Measurements from ENCODE around the gene SETDB1. TPM values are rescaled to one million over a fixed set of nuclear protein-coding genes. Genes with fewer than 3 reads are reported as not detected.

Gene SETDB1
- total RNA-seq, 4 donors from 2014 or later, result 21.8 to 63.2 (median 54.4) TPM

DNA sequence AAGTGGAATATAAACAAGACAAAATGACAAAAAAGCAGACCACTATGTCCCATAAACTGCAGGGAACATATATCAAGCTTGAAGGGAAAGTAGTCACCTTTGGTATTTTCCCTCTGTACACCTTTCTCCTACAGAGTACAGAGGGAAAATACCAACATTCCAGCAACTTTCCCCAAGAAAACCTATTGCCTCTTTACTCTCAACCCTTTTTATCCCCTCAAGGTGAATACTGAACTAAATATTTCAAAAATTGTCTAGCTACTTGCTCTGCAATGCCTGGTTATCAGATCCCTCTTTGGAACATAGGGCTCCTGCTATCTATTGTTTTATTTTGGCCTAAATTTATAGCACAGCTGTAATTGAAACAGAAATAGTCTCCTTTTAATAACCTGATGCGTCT is 23.4 kb upstream of the SETDB1 start:
- no peak for DNase-seq
- Histone ChIP-seq H3K27ac (no peak overlapping the region), H3K4me3 (no peak overlapping the region), H3K27me3 (no peaks in the 10 kb centered on the region), H3K4me1 (no peaks in the 10 kb centered on the region), H3K9me3 (no peaks in the 10 kb centered on the region), H3K36me3 (no peaks in the 10 kb centered on the region)
- intact Hi-C loops (cut with DNase I; ENCODE audit: low total_unique reads), result no loop called here
- no peak for TF ChIP-seq POLR2A (IDR thresholded peaks at IDR 0.05)
- TF ChIP-seq, protein P1, sequence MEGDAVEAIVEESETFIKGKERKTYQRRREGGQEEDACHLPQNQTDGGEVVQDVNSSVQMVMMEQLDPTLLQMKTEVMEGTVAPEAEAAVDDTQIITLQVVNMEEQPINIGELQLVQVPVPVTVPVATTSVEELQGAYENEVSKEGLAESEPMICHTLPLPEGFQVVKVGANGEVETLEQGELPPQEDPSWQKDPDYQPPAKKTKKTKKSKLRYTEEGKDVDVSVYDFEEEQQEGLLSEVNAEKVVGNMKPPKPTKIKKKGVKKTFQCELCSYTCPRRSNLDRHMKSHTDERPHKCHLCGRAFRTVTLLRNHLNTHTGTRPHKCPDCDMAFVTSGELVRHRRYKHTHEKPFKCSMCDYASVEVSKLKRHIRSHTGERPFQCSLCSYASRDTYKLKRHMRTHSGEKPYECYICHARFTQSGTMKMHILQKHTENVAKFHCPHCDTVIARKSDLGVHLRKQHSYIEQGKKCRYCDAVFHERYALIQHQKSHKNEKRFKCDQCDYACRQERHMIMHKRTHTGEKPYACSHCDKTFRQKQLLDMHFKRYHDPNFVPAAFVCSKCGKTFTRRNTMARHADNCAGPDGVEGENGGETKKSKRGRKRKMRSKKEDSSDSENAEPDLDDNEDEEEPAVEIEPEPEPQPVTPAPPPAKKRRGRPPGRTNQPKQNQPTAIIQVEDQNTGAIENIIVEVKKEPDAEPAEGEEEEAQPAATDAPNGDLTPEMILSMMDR (IDR thresholded peaks at IDR 0.05), result no peak

DNA sequence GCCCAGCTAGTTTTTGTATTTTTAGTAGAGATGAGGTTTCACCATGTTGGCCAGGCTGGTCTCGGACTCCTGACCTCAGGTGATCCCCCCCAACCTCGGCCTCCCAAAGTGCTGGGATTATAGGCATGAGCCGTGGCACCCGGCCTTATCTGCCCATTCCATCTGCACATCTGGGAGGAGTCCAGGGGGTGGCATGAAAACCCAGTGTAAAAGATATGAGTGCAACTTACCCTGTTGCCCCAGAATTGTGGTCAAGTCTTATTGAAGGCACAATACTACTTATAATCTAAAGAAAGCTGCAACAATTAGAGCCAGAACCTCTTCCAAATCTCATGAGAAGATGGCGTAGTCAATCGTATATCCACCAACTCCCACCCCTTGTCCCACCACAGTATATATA is 20.9 kb upstream of the SETDB1 start:
- Histone ChIP-seq H3K4me3 (no peak overlapping the region), H3K27ac (no peak overlapping the region), H3K36me3 (no peaks in the 10 kb centered on the region), H3K27me3 (no peaks in the 10 kb centered on the region), H3K9me3 (no peaks in the 10 kb centered on the region), H3K4me1 (no peaks in the 10 kb centered on the region)
- intact Hi-C loops (cut with DNase I; ENCODE audit: low total_unique reads), result no loop called here
- DNase-seq, result no peak
- no peak for TF ChIP-seq POLR2A (IDR thresholded peaks at IDR 0.05)
- TF ChIP-seq, protein P1 (IDR thresholded peaks at IDR 0.05), result no peak

DNA sequence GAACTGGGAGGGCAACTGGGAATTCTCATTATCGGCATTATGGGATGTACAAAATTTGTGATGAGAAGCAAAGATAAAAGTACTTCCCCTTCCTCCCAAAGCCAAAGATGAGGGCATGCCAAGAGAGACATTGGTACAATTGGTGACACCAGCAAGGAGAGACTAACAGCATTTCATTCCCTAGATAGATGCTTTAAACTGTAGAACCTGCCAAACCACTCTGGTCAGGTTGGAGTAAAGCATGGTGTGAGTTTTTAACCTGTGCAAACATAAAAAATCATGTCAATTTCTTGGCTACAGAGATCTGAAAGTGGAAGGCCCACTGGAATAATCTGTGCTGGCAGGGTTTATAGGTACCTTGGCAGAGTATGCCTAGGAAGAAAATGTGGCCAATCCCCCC is 19.8 kb upstream of the SETDB1 start:
- Histone ChIP-seq H3K9me3 (no peaks in the 10 kb centered on the region), H3K4me1 (no peaks in the 10 kb centered on the region), H3K27ac (no peak overlapping the region), H3K36me3 (no peaks in the 10 kb centered on the region), H3K4me3 (no peak overlapping the region), H3K27me3 (no peaks in the 10 kb centered on the region)
- TF ChIP-seq POLR2A (IDR thresholded peaks at IDR 0.05), result no peak
- TF ChIP-seq, protein P1 (IDR thresholded peaks at IDR 0.05), result no peak
- no peak for DNase-seq
- intact Hi-C loops (cut with DNase I; ENCODE audit: low total_unique reads), result no loop called here

DNA sequence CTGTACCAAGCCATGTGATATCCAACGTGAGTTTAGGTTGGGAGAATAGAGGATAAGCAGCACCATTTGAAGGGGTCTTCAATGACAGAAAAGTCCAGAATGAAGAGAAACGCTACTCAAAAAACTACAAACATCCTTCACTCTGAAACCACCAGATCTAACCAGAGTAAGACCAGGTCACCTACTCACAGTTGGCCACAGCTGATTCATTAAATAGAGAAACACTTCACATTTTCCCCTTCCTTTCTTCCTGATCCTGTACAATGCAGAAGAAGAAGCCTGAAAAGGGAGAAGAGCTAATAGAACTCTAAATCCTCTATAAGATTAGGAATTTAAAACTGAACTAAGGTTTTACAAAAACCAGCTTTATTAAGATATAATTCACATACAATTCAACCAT is 19.4 kb upstream of the SETDB1 start:
- H3K27ac ChIP-seq, result no peak overlapping the region
- TF ChIP-seq POLR2A (IDR thresholded peaks at IDR 0.05), result no peak
- TF ChIP-seq, protein P1 (IDR thresholded peaks at IDR 0.05), result no peak
- intact Hi-C loops (cut with DNase I; ENCODE audit: low total_unique reads), result no loop called here
- no peak for DNase-seq
- H3K9me3 ChIP-seq, result no peaks in the 10 kb centered on the region
- no peaks in the 10 kb centered on the region for H3K4me1 ChIP-seq
- H3K36me3 ChIP-seq, result no peaks in the 10 kb centered on the region
- H3K4me3 ChIP-seq, result no peak overlapping the region
- no peaks in the 10 kb centered on the region for H3K27me3 ChIP-seq

DNA sequence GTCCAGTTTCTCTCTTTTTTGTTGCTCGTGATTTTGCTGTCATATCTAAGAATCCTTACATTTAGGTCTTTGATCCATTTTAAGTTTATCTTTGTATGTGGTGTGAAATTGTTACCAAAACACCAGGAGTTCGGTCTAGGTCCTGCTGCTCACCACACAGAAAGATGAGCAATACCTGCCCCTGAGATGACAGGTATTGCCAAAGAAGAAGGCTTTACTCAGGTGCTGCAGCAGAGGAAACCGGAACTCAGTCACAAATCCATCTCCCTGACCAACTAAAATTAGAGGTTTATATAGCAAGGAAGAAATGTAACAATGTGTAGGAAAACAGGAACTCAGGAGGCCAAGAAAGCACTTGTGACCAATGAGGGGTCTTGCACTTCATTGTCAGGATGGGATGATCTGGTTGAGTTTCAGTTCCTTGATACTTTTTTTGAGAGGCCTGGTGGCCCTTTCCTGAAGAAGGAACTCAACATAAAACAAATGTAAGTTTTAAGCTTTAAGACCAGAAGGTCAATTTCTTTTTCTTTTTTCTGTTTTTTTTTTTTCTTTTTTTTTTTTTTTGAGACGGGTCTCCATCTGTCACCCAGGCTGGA is 16.5 kb upstream of the SETDB1 start:
- no peak overlapping the region for H3K4me3 ChIP-seq
- no peaks in the 10 kb centered on the region for H3K27me3 ChIP-seq
- H3K27ac ChIP-seq, result no peak overlapping the region
- DNase-seq, result no peak
- H3K36me3 ChIP-seq, result no peaks in the 10 kb centered on the region
- H3K4me1 ChIP-seq, result no peaks in the 10 kb centered on the region
- intact Hi-C loops (cut with DNase I; ENCODE audit: low total_unique reads), result no loop called here
- TF ChIP-seq, protein P1 (IDR thresholded peaks at IDR 0.05), result no peak
- no peak for TF ChIP-seq POLR2A (IDR thresholded peaks at IDR 0.05)
- H3K9me3 ChIP-seq, result no peaks in the 10 kb centered on the region
